Endodermal cell (in vitro differentiated cells): ENCODE data around the gene ETAA1. TPM values are rescaled to one million over a fixed set of nuclear protein-coding genes. Genes with fewer than 3 reads are reported as not detected.

Experiments
- DNase-seq: peaks from one replicate; pipeline ENCODE4 v3.0.0-alpha.2; 2017
- H3K27ac ChIP-seq: 2 replicates; pipeline ENCODE4 v1.5.1; 2013; ENCODE audit warnings: mild to moderate bottlenecking, low read depth, low read length, moderate library complexity
- H3K27me3 ChIP-seq: 2 replicates; pipeline ENCODE4 v1.6.1; 2013; ENCODE audit warnings: mild to moderate bottlenecking, low read length, moderate library complexity; ENCODE audit not compliant: insufficient read depth, control insufficient read depth, poor library complexity, severe bottlenecking
- H3K36me3 ChIP-seq: 2 replicates; pipeline ENCODE4 v1.7.0; 2013; ENCODE audit warnings: mild to moderate bottlenecking, low read length, moderate library complexity; ENCODE audit not compliant: control insufficient read depth, insufficient read depth
- H3K4me1 ChIP-seq: one replicate; pipeline ENCODE4 v1.7.0; 2013; ENCODE audit warnings: low read length; ENCODE audit not compliant: control insufficient read depth, insufficient read depth
- H3K4me3 ChIP-seq: 2 replicates; pipeline ENCODE4 v1.5.1; 2013; ENCODE audit warnings: mild to moderate bottlenecking, low read length, moderate library complexity
- H3K9ac ChIP-seq: 2 replicates; pipeline ENCODE4 v1.6.1; 2013; ENCODE audit warnings: mild to moderate bottlenecking, low read length, moderate library complexity; ENCODE audit not compliant: poor library complexity, severe bottlenecking; ENCODE audit errors: extremely low read depth
- H3K9me3 ChIP-seq: 2 replicates; pipeline ENCODE4 v1.6.1; 2013; ENCODE audit warnings: mild to moderate bottlenecking, low read length, moderate library complexity; ENCODE audit not compliant: control insufficient read depth
- H3K27ac Mint-ChIP-seq: 2 replicates; pipeline ENCODE4 v1.8.0; 2020; ENCODE audit warnings: mixed read lengths
- H3K27me3 Mint-ChIP-seq: 2 replicates; pipeline ENCODE4 v1.8.0; 2021; ENCODE audit warnings: mild to moderate bottlenecking, mixed read lengths; ENCODE audit not compliant: insufficient read depth
- H3K36me3 Mint-ChIP-seq: 2 replicates; pipeline ENCODE4 v1.8.0; 2020; ENCODE audit warnings: low read depth, mixed read lengths
- H3K4me1 Mint-ChIP-seq: 2 replicates; pipeline ENCODE4 v1.8.0; 2020; ENCODE audit warnings: mixed read lengths
- H3K4me3 Mint-ChIP-seq: 2 replicates; pipeline ENCODE4 v1.8.0; 2020; ENCODE audit warnings: mild to moderate bottlenecking, moderate library complexity, mixed read lengths
- H3K9me3 Mint-ChIP-seq: 2 replicates; pipeline ENCODE4 v1.8.0; 2020; ENCODE audit warnings: mild to moderate bottlenecking, mixed read lengths
- WGBS, 2 experiments: methylation state at CpG; one replicate each; pipeline versions ENCODE4 v1.1.5 to v1.1.7; 2013; ENCODE audit warnings: missing lambda C conversion rate in 2 of 2, mixed read lengths in 1 of 2; ENCODE audit not compliant: insufficient coverage in 1 of 2, insufficient read length in 1 of 2; 5-methylcytosine and 5-hydroxymethylcytosine counted together
- total RNA-seq, 2 donors: library from RNA; stranded (reverse); fragmentation: NEBNext Ultra II Directional in 1 of 2; extraction: Animal tissue kit (Norgen Biotek cat#: 25700) in 1 of 2; gene quantifications; 2 replicates in 1 of 2; 3 replicates in 1 of 2; pipeline ENCODE4 v1.2.1, GENCODE V29; 2021
- TF ChIP-seq, protein P1 (sequence below): fragments of 200-600 bp; sonication (generic); conservative IDR thresholded peaks from 2 replicates; pipeline ENCODE4 v1.5.0; 2021; ENCODE audit warnings: antibody characterized with exemption, mild to moderate bottlenecking

Gene ETAA1
- total RNA-seq, 2 donors from 2014 or later = 18.9 to 21.3 TPM

DNA sequence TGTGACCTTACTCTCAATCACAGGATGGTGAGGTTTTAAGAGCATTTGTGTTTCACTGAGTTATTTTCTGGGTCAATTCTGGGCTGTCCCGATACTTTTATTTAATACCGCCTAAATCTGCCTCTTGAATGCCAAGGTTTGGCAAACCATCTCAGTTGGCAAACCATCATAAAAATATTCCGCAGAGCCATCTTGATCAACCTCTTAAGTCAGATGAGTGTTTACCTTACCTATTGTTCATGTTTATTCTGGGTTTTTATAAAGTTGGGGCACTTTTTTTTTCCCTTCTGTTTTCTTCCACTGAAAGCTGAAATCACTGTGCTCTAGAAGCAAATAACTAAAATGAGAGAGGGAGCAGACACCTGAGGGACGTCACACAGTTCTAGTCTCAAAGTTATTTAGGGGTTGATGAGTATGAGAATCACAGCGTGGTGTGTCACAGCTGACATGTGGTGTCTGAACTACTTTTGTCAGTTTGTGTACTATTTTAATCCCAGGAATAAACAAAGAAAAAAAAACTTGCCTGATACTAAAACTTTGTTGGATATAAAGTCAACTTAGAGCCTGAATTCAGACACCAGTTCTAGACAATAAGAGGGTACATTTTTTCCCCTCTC, 48.6 kb downstream of the ETAA1 start:
- H3K36me3 Mint-ChIP-seq = no peaks in the 10 kb centered on the region

DNA sequence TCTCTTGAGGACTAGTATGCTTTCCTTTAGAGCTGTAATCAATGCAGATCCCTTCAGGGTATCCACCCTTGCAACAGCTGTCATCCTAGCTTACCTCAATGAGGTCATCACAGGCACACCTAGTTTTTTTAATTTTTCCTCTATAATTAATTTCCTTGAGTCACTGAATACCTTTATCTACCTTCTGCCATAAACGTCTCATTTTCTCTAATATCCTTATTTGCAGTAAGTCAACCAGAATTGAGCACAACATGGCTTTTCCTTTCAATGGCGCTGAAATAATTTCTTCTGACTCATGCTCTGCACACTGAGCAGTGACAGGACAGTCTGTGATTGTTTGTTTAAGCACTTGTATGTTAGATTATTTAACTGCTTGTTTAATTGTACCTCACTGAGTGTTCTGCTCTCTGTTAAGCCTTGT, 49.4 kb downstream of the ETAA1 start:
- 90 to 100% methylated on average over 2 of the region's 2 CpGs for WGBS, 2 experiments
- TF ChIP-seq, protein P1, sequence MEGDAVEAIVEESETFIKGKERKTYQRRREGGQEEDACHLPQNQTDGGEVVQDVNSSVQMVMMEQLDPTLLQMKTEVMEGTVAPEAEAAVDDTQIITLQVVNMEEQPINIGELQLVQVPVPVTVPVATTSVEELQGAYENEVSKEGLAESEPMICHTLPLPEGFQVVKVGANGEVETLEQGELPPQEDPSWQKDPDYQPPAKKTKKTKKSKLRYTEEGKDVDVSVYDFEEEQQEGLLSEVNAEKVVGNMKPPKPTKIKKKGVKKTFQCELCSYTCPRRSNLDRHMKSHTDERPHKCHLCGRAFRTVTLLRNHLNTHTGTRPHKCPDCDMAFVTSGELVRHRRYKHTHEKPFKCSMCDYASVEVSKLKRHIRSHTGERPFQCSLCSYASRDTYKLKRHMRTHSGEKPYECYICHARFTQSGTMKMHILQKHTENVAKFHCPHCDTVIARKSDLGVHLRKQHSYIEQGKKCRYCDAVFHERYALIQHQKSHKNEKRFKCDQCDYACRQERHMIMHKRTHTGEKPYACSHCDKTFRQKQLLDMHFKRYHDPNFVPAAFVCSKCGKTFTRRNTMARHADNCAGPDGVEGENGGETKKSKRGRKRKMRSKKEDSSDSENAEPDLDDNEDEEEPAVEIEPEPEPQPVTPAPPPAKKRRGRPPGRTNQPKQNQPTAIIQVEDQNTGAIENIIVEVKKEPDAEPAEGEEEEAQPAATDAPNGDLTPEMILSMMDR = no peak
- H3K4me1 Mint-ChIP-seq = no peaks in the 10 kb centered on the region
- Histone ChIP-seq H3K4me3 (no peak overlapping the region), H3K36me3 (no peaks in the 10 kb centered on the region), H3K27me3 (no peaks in the 10 kb centered on the region), H3K4me1 (no peaks in the 10 kb centered on the region), H3K9me3 (no peaks in the 10 kb centered on the region), H3K9ac (no peak overlapping the region), H3K27ac (no peak overlapping the region)
- no peak overlapping the region for H3K4me3 Mint-ChIP-seq
- DNase-seq = no peak
- H3K9me3 Mint-ChIP-seq = no peaks in the 10 kb centered on the region
- H3K36me3 Mint-ChIP-seq = no peaks in the 10 kb centered on the region
- no peak overlapping the region for H3K27ac Mint-ChIP-seq
- no peaks in the 10 kb centered on the region for H3K27me3 Mint-ChIP-seq

More for the DNA sequence above, 48.6 kb downstream of the ETAA1 start:
- Histone ChIP-seq H3K36me3 (no peaks in the 10 kb centered on the region), H3K27me3 (no peaks in the 10 kb centered on the region), H3K4me3 (no peak overlapping the region), H3K27ac (no peak overlapping the region), H3K4me1 (no peaks in the 10 kb centered on the region), H3K9me3 (no peaks in the 10 kb centered on the region), H3K9ac (no peak overlapping the region)
- Mint-ChIP-seq H3K4me3 (no peak overlapping the region), H3K27me3 (no peaks in the 10 kb centered on the region), H3K27ac (no peak overlapping the region), H3K9me3 (no peaks in the 10 kb centered on the region), H3K4me1 (no peaks in the 10 kb centered on the region)
- no peak for DNase-seq
- WGBS, 2 experiments = 75 to 91% methylated on average over 3 to 5 of the region's 5 CpGs
- TF ChIP-seq, protein P1 = no peak

DNA sequence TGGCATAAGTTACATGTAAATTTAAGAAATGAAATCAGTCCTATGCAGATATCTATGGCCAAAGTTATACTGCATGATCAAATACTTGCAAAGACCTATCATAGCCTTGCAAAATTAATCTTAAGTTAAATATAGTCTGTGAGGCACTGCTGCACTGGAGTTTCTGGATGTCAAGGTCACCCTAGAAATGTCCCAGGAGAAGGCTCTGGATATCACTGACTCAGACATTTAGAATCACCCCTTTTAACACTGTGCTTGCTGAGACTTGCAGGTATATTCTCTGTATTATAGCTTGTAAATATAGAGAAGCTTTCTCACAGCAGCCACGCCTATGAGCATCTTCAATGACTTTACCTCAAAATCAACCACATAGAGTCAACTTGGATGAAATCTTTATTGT, 51.5 kb downstream of the ETAA1 start:
- no peak overlapping the region for H3K9ac ChIP-seq
- no peaks in the 10 kb centered on the region for H3K4me1 ChIP-seq
- H3K27me3 Mint-ChIP-seq = no peaks in the 10 kb centered on the region
- no peaks in the 10 kb centered on the region for H3K4me1 Mint-ChIP-seq
- TF ChIP-seq, protein P1 = no peak
- H3K36me3 ChIP-seq = no peaks in the 10 kb centered on the region
- DNase-seq = no peak
- no peak overlapping the region for H3K27ac Mint-ChIP-seq
- no peaks in the 10 kb centered on the region for H3K36me3 Mint-ChIP-seq
- H3K27ac ChIP-seq = no peak overlapping the region
- H3K9me3 ChIP-seq = no peaks in the 10 kb centered on the region
- no peak overlapping the region for H3K4me3 Mint-ChIP-seq
- no peak overlapping the region for H3K4me3 ChIP-seq
- no peaks in the 10 kb centered on the region for H3K9me3 Mint-ChIP-seq
- no peaks in the 10 kb centered on the region for H3K27me3 ChIP-seq
- 80% methylated on average over 1 of the region's 1 CpG; no CpG with 5 or more reads in 1 of the 2 experiments for WGBS, 2 experiments
